H9 (cell line): Measurements from ENCODE around the gene CHGA. TPM values are rescaled to one million over a fixed set of nuclear protein-coding genes. Genes with fewer than 3 reads are reported as not detected.

Experiments
- DNase-seq: peaks from one replicate; pipeline ENCODE4 v3.0.0-alpha.2; 2017
- H2AFZ ChIP-seq: one replicate; pipeline ENCODE4 v1.6.1; 2013; ENCODE audit warnings: mild to moderate bottlenecking, low read length, control low read depth, moderate library complexity
- H2AK5ac ChIP-seq: 2 replicates; pipeline ENCODE4 v1.6.1; 2013; ENCODE audit warnings: low read length, control low read depth, mixed read lengths; ENCODE audit not compliant: insufficient read length
- H2BK120ac ChIP-seq: one replicate; pipeline ENCODE4 v1.6.1; 2013; ENCODE audit warnings: low read depth, mild to moderate bottlenecking, low read length, control low read depth, inconsistent platforms; ENCODE audit not compliant: poor library complexity, severe bottlenecking
- H2BK12ac ChIP-seq: 2 replicates; pipeline ENCODE4 v1.6.1; 2013; ENCODE audit warnings: low read length, control low read depth, mixed read lengths, low read depth; ENCODE audit not compliant: insufficient read length
- H2BK15ac ChIP-seq: 2 replicates; pipeline ENCODE4 v1.6.1; 2013; ENCODE audit warnings: low read depth, low read length, control low read depth
- H2BK20ac ChIP-seq: one replicate; pipeline ENCODE4 v1.6.1; 2013; ENCODE audit warnings: low read depth, mild to moderate bottlenecking, low read length, control low read depth, inconsistent platforms; ENCODE audit not compliant: poor library complexity, severe bottlenecking
- H2BK5ac ChIP-seq: 2 replicates; pipeline ENCODE4 v1.6.1; 2013; ENCODE audit warnings: low read length, control low read depth, mixed read lengths; ENCODE audit not compliant: insufficient read length
- H3K14ac ChIP-seq: 2 replicates; pipeline ENCODE4 v1.6.1; 2013; ENCODE audit warnings: low read length, control low read depth; ENCODE audit not compliant: insufficient read depth
- H3K18ac ChIP-seq: 2 replicates; pipeline ENCODE4 v1.6.1; 2013; ENCODE audit warnings: low read depth, mild to moderate bottlenecking, mixed read lengths, low read length, control low read depth; ENCODE audit not compliant: insufficient read length
- H3K23ac ChIP-seq: 2 replicates; pipeline ENCODE4 v1.6.1; 2013; ENCODE audit warnings: low read length, control low read depth, mixed read lengths, low read depth; ENCODE audit not compliant: insufficient read length
- H3K23me2 ChIP-seq: 2 replicates; pipeline ENCODE4 v1.6.1; 2013; ENCODE audit warnings: low read depth, mild to moderate bottlenecking, mixed read lengths, low read length, control low read depth; ENCODE audit not compliant: insufficient read length, poor library complexity, severe bottlenecking
- H3K27ac ChIP-seq: 2 replicates; pipeline ENCODE4 v1.5.1; 2013; ENCODE audit warnings: low read length, control low read depth, mixed read lengths, low read depth; ENCODE audit not compliant: insufficient read length
- H3K27me3 ChIP-seq: 2 replicates; pipeline ENCODE4 v1.6.1; 2013; ENCODE audit warnings: low read length, control low read depth, inconsistent platforms; ENCODE audit not compliant: insufficient read depth
- H3K4ac ChIP-seq: 2 replicates; pipeline ENCODE4 v1.6.1; 2013; ENCODE audit warnings: low read depth, mild to moderate bottlenecking, control low read depth, inconsistent platforms, low read length, moderate library complexity
- H3K4me1 ChIP-seq: 2 replicates; pipeline ENCODE4 v1.6.1; 2013; ENCODE audit warnings: low read length, control low read depth, inconsistent platforms; ENCODE audit not compliant: insufficient read depth
- H3K4me2 ChIP-seq: 2 replicates; pipeline ENCODE4 v1.6.1; 2013; ENCODE audit warnings: low read length, control low read depth, mixed read lengths; ENCODE audit not compliant: insufficient read length, insufficient read depth
- H3K56ac ChIP-seq: 2 replicates; pipeline ENCODE4 v1.6.1; 2013; ENCODE audit warnings: low read depth, mild to moderate bottlenecking, mixed read lengths, low read length, control low read depth; ENCODE audit not compliant: insufficient read length
- H3K79me1 ChIP-seq: 2 replicates; pipeline ENCODE4 v1.6.1; 2013; ENCODE audit warnings: low read depth, mild to moderate bottlenecking, moderate library complexity, low read length, control low read depth, inconsistent platforms; ENCODE audit not compliant: insufficient read depth, poor library complexity, severe bottlenecking
- H3K79me2 ChIP-seq: 2 replicates; pipeline ENCODE4 v1.6.1; 2013; ENCODE audit warnings: low read length, control low read depth, inconsistent platforms; ENCODE audit not compliant: insufficient read depth
- H3K9ac ChIP-seq: 2 replicates; pipeline ENCODE4 v1.6.1; 2013; ENCODE audit warnings: low read length, control low read depth, mixed read lengths; ENCODE audit not compliant: insufficient read length; ENCODE audit errors: extremely low read depth
- H3K9me3 ChIP-seq: one replicate; pipeline ENCODE4 v1.6.1; 2013; ENCODE audit warnings: low read depth, low read length, inconsistent platforms; ENCODE audit not compliant: control insufficient read depth
- H3T11ph ChIP-seq: one replicate; pipeline ENCODE4 v1.6.1; 2013; ENCODE audit warnings: mild to moderate bottlenecking, low read length, control low read depth, inconsistent platforms
- H4K20me1 ChIP-seq: one replicate; pipeline ENCODE4 v1.6.1; 2013; ENCODE audit not compliant: control insufficient read depth, insufficient read length, insufficient read depth
- H4K5ac ChIP-seq: 2 replicates; pipeline ENCODE4 v1.6.1; 2013; ENCODE audit warnings: low read depth, mild to moderate bottlenecking, mixed read lengths, low read length, control low read depth; ENCODE audit not compliant: insufficient read length
- H4K8ac ChIP-seq: replicated peaks from 2 replicates; pipeline ENCODE4 v1.6.1; 2013; ENCODE audit warnings: low read length, control low read depth, mixed read lengths, low read depth; ENCODE audit not compliant: insufficient read length
- H4K91ac ChIP-seq: 2 replicates; pipeline ENCODE4 v1.6.1; 2013; ENCODE audit warnings: low read depth, mild to moderate bottlenecking, moderate library complexity, mixed read lengths, low read length, control low read depth; ENCODE audit not compliant: insufficient read length
- H3K27ac Mint-ChIP-seq, 3 experiments: 2 replicates in 2 of 3; 3 replicates in 1 of 3; pipeline ENCODE4 v1.8.0; 2020 to 2021; ENCODE audit warnings: mixed read lengths in 3 of 3, mild to moderate bottlenecking in 1 of 3, moderate library complexity in 1 of 3
- H3K27me3 Mint-ChIP-seq: 2 replicates; pipeline ENCODE4 v1.8.0; 2021; ENCODE audit warnings: low read depth, mild to moderate bottlenecking, moderate library complexity, mixed read lengths
- H3K36me3 Mint-ChIP-seq, 3 experiments: 2 replicates in 2 of 3; 3 replicates in 1 of 3; pipeline ENCODE4 v1.8.0; 2020 to 2021; ENCODE audit warnings: low read depth in 3 of 3, mixed read lengths in 3 of 3; ENCODE audit not compliant: insufficient read depth in 1 of 3
- H3K4me1 Mint-ChIP-seq, 2 experiments: 2 replicates each; pipeline ENCODE4 v1.8.0; 2020; ENCODE audit warnings: mixed read lengths in 2 of 2
- H3K4me3 Mint-ChIP-seq, 2 experiments: 2 replicates in 1 of 2; 3 replicates in 1 of 2; pipeline ENCODE4 v1.8.0; 2020 to 2021; ENCODE audit warnings: mild to moderate bottlenecking in 2 of 2, mixed read lengths in 2 of 2, moderate library complexity in 1 of 2
- H3K9me3 Mint-ChIP-seq, 2 experiments: 2 replicates in 1 of 2; 3 replicates in 1 of 2; pipeline ENCODE4 v1.8.0; 2020; ENCODE audit warnings: mild to moderate bottlenecking in 2 of 2, mixed read lengths in 2 of 2, moderate library complexity in 1 of 2
- CTCF ChIP-seq: fragments of 200-600 bp; sonication (generic); conservative IDR thresholded peaks from 3 replicates; pipeline ENCODE4 v1.8.0; 2021; ENCODE audit warnings: antibody characterized with exemption, mild to moderate bottlenecking
- WGBS: extraction: QIAGEN DNeasy Blood & Tissue Kit; methylation state at CpG from one replicate; pipeline ENCODE4 v1.1.7; 2013; ENCODE audit warnings: missing lambda C conversion rate, low lambda C conversion rate, mixed read lengths; ENCODE audit not compliant: insufficient read length; ENCODE audit errors: extremely low coverage; 5-methylcytosine and 5-hydroxymethylcytosine counted together
- total RNA-seq: library from RNA; stranded (reverse); gene quantifications from 2 replicates; pipeline ENCODE4 v1.2.1, GENCODE V29; 2021

CHGA gene
- total RNA-seq, 1 experiment from 2014 or later = 6.7 TPM

- peaks cover 76% of the 10 kb centered on the region for H3K27me3 Mint-ChIP-seq
- H3K4me3 Mint-ChIP-seq = no peak overlapping the region
- no peak overlapping the region for H3K9ac ChIP-seq
- no peak overlapping the region for H2BK120ac ChIP-seq
- no peak overlapping the region for H2BK12ac ChIP-seq
- no CpG with 5 or more reads among the region's 14 CpGs for WGBS
- H4K8ac ChIP-seq = no peak overlapping the region
- H3K23ac ChIP-seq = no peak overlapping the region
- H3K79me1 ChIP-seq = no peaks in the 10 kb centered on the region
- peaks cover 4% of the 10 kb centered on the region for H3K9me3 ChIP-seq
- no peaks in the 10 kb centered on the region for H3K36me3 Mint-ChIP-seq
- H3T11ph ChIP-seq = no peak overlapping the region
- H3K27ac ChIP-seq = no peak overlapping the region
- H2AK5ac ChIP-seq = no peak overlapping the region
- peaks cover 1 to 4% of the 10 kb centered on the region in 2 experiments for H3K4me1 Mint-ChIP-seq
- no peaks in the 10 kb centered on the region for H3K79me2 ChIP-seq
- H3K4me2 ChIP-seq = no peak overlapping the region
- H3K4me1 ChIP-seq = no peaks in the 10 kb centered on the region
- no peak overlapping the region for H2AFZ ChIP-seq
- H3K27ac Mint-ChIP-seq = no peak overlapping the region
- no peak overlapping the region for H4K5ac ChIP-seq
- H3K9me3 Mint-ChIP-seq = peaks cover 3 to 9% of the 10 kb centered on the region in 2 experiments; a peak in 4 of 5 replicates
- H2BK20ac ChIP-seq = no peak overlapping the region
- H3K18ac ChIP-seq = no peak overlapping the region
- no peak overlapping the region for H3K4ac ChIP-seq
- H3K56ac ChIP-seq = no peak overlapping the region
- H3K23me2 ChIP-seq = no peaks in the 10 kb centered on the region
- no peak for DNase-seq
- no peak overlapping the region for H4K91ac ChIP-seq
- H2BK15ac ChIP-seq = no peak overlapping the region
- no peak overlapping the region for H3K14ac ChIP-seq
- TF ChIP-seq CTCF = no peak
- H3K27me3 ChIP-seq = no peaks in the 10 kb centered on the region; the same call in 1 of the 2 replicates
- no peak overlapping the region for H2BK5ac ChIP-seq
- H4K20me1 ChIP-seq = no peaks in the 10 kb centered on the region
Observed at GRCh38 chr14:92917041-92917940, 5.7 kb upstream of the CHGA start.
